Measurements from ENCODE around the gene PRKCZ.

GRCh38 chr1:2101531-2101930, 51.3 kb downstream of the PRKCZ start:
- TF ChIP-seq EZH2 (IDR thresholded peaks at IDR 0.05), result no peak
- TF ChIP-seq CTCF (IDR thresholded peaks at IDR 0.05), result no peak

Measured in neural progenitor cell (in vitro differentiated cells).